ENCODE measurements around the gene SLC25A20. TPM values are rescaled to one million over a fixed set of nuclear protein-coding genes. Genes with fewer than 3 reads are reported as not detected.
"Not testable (repeated sequence)": the region's sequence is repeated elsewhere in the genome, so short reads cannot be mapped to it uniquely, and the experiment has no call there.

The SLC25A20 gene
- total RNA-seq, 1 donor from 2014 or later: 130 TPM

DNA sequence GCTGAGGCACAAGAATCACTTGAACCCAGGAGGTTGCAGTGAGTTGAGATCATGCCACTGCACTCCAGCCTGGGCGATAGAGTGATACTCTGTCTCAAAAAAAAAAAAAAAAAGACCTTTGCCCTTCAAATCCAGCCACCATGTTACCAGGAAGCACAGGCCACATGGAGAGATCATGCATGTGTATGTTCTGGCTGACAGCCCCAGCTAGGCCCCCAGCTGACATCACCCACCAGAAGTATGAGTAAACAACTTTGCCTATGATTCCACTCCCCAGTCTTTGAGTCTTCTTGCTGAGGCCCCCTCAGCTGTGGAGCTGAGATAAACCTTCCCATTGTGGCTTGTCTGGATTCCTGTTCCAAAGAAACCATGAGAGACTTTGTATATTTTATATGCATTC, 16.6 kb upstream of the SLC25A20 start:
- DNase-seq (ENCODE audit: missing footprints): no peak
- no peak for ATAC-seq
- intact Hi-C loops (cut with DNase I): loop anchor here (5.0 kb wide), 1 partner anchor 37 kb away; no protein-coding TSS in a partner anchor

DNA sequence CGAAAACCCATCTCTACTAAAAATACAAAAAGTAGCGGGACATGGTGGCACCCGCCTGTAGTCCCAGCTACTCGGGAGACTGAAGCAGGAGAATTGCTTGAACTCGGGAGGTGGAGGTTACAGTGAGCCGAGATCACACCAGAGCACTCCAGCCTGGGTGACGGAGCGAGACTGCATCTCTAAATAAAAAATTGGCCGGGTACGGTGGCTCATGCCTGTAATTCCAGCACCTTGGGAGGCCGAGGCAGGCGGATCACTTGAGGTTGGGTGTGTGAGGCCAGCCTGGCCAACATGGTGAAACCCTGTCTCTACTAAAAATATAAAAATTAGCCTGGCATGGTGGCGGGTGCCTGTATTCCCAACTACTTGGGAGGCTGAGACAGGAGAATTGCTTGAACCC, 8.3 kb upstream of the SLC25A20 start:
- DNase-seq (ENCODE audit: missing footprints); ATAC-seq; intact Hi-C loops (cut with DNase I): not testable (repeated sequence)

DNA sequence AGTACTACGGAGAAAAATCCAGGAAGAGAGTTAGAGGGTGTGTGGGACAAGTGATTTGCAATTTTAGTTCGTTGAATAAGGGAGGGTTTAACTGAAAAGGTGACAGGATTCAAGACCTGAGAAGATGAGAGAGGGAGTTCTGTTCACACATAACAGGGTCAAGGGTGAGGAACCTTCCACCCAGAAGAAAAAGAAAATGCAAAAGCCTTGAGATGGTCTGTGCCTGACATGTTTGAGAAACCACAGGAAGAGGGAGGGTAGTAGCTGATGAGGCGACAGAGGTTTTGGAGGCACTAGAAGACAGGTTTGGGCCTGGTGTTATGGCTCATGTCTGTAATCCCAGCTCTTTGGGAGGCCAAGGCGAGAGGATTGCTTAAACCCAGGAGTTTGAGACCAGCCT, 591 bp upstream of the SLC25A20 start:
- intact Hi-C loops (cut with DNase I): no loop called here
- ATAC-seq (no peak), DNase-seq (ENCODE audit: missing footprints) (no peak)

DNA sequence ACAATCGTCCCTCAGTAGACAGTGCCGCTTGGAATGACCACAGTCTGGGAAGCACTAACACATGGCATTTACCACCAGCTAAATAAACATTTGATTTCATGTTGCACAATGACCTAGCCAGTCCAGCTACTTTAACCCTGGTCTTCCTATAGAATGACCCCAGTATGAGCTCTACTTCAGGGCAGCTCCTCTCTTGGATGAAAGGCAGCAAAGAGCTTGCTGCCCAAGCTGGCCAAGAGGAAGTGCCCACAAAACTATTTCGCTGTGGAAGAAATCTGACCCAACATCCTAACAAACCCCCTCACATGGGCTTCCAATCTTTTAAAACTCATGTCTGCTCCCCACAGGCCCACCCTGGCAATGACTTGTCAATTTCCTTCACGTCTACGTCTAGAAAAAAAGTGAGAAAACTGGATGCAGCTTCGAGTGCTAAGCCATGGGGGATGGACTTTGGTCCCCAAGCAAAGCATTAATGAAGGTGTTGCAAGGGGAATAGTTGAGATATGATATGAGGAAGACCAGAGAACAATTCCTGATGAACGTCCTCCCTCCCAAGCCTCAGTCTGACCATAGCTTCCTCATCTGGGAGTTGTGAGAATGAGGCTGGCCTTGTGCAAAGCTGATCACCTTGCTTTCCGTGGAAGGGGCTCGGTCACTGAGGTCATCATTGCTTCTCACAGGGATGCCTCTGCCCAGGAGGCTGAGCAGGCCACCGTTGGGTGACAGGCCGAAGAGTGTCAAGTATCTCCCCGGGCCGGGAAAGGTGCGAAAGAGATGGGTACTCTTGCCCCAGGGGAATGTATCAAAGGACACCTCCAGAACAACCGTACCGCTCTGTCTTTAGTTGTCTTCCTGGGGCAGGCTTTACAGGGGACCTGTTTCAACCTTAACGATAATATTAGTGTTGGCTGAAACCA, 964 bp downstream of the SLC25A20 start:
- no peak for DNase-seq (ENCODE audit: missing footprints)
- ATAC-seq: peak; percentile 9
- intact Hi-C loops (cut with DNase I): loop anchor here (1.0 kb wide), 1 partner anchor 21 kb away; the partner anchor contains the start of gene ARIH2

DNA sequence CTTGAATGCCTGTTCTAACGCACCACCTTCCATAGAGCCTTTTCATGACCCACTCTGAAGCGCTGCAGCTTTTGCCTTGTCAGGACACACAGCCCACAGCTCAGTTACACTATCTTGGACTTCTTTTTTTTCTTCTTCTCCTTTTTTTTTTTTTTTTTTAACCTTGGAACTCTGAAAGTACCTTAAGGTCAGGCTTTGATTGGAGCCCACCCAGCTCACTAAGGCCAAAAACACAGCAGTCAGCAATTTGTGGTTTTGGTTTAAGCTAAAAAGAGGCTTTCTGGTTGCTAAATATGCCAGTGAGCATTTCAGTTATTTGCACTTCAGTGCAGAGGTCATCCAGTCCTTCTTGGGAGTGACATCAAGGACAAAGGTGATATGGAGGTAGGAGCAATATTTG, 1.7 kb downstream of the SLC25A20 start:
- intact Hi-C loops (cut with DNase I): no loop called here
- DNase-seq (ENCODE audit: missing footprints): no peak
- no peak for ATAC-seq

DNA sequence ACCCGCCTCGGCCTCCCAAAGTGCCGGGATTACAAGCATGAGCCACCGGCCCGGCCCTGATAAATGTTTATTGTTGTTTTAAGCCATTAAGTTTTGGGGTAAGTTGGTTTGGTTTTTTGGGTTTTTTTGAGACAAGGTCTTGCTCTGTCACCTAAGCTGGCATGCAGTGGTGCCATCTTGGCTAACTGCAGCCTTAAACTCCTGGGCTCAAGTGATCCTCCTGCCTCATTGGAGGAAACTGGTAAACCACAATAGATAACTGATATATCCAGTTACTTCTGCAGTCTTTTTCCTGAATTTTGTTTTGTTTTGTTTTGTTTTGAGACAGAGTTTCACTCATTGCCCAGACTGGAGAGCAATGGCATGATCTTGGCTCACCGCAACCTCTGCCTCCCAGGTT, 4.2 kb downstream of the SLC25A20 start:
- ATAC-seq (no peak), DNase-seq (ENCODE audit: missing footprints) (no peak)

DNA sequence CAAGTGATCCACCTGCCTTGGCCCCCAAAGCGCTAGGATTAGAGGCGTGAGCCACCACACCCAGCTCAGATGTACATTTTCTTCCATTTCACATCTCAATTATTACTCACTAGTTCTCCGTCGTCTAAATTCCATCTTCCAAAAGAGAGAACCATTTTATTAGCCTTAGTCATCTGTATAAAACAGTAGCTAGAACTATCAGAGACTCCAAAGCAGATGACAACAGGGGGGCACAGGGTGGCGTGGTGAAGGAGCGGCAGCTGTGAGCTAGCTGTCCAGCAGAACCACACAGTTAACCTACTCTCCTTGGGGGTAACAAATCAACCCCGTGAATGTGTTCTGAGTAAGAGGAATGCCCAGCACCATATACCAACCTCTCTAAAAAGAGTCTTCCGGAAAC, 7.1 kb downstream of the SLC25A20 start:
- ATAC-seq (no peak), DNase-seq (ENCODE audit: missing footprints) (no peak)
- intact Hi-C loops (cut with DNase I): no loop called here

More for the DNA sequence above, 4.2 kb downstream of the SLC25A20 start:
- intact Hi-C loops (cut with DNase I): no loop called here

DNA sequence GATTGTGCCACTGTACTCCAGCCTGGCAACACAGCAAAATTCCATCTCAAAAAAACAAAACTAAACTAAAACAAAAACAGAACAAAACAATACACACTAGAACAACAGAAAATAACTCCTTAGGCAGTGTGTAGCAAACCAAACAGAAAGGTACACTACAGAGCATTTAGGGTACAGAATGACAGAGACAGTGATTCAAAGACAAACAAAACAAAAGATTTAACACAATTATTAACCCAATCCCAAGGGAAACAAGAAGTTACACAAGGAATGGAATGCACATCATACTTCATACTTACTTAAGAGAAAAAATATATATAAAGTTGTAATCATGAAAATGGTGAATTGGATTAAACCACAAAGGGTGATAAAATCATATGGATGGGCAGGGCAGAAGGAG, 12.9 kb downstream of the SLC25A20 start:
- no peak for ATAC-seq
- no peak for DNase-seq (ENCODE audit: missing footprints)
- intact Hi-C loops (cut with DNase I): no loop called here

DNA sequence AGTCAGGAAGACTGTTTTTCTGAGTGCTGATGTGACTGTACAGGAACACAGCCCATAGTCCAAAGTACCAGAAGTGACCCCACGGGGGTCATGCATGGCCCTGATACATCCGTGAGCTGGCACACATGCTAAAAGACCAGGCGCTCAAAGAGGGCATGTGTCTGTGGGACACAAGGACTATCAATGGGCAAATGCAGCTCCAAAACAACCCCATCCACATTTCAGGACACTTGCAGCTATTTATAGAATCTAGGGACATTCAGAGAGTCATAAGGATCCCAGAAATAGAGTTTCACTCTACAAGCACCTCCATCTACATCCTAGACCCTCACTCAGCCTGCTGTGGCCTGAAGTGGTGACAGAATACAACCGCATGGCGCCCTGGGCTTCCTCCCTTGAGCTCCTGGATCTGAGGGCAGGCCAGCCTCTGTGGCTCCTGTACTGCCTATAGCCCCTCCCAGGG, 17.0 kb downstream of the SLC25A20 start:
- intact Hi-C loops (cut with DNase I): no loop called here
- DNase-seq (ENCODE audit: missing footprints) (no peak), ATAC-seq (peak; percentile 64)

DNA sequence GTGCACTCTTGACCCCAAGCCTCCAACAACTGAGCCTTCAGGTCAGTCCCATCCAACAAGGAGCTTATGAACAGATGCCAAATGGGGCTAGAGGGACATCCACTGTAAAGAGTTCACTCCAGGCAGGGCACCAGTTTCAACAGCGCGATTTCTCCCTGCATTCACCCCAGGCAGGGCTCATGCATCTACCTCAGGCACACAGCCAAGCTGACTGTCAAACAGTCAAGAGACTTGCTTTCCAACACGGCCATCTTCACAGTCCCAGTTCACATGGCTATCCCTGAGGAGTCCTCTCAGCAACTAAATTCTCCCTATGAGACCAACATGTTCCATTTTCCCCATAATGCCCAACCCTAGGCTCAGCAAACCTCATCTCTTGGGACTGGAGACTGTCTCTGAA, 17.7 kb downstream of the SLC25A20 start:
- DNase-seq (ENCODE audit: missing footprints) (no peak), ATAC-seq (peak; percentile 67)
- intact Hi-C loops (cut with DNase I): no loop called here

DNA sequence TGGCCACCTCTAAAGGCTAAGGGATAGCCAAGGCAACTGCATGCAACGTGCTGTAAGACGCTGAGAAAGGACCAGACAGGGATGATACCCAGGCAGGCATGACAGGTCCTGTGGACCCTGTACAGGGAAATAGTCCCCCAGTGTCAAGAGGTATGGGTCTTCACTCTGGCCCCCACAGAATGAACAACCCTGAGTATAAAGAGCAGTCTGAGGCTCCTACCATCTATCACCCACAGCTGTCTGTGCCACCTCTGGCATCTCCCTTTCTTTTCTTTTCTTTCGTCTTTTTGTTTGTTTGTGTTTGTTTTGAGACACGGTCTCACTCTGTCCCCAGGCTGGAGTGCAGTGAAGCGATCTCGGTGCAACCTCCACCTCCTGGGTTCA, 18.7 kb downstream of the SLC25A20 start:
- ATAC-seq (no peak), DNase-seq (ENCODE audit: missing footprints) (no peak)
- intact Hi-C loops (cut with DNase I): no loop called here

DNA sequence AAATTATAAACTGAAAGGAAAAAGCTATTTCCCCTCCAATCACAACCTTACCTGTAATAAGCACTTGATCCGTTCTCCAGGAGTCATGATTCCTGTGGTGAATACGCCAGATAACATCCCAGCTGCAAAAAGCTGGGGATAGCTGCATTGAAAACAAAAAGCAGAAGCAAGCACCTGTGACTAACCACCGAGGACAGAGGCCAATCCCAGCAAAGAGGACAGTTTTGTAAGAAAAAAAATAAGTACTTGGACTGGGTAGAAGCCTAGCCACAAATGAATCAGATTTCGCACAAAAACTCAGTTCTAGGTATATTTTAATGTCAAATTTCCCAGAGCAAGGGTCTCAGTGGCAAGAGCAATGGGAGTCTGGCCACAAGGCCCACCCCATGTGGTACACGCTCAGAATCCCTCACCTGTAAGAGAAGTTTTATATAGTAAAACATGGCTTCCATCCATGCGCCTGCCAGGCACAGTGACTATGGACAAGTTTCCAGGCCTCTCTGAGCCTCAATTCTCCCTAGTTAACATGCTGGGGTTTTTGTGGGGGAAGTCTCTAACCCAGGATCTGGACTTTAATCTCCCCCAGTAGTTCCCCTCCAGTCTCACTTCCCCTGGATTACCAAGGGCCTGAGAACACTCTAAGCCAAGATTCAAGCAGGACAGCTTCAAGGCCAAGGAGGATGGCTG, 19.2 kb downstream of the SLC25A20 start:
- ATAC-seq (no peak), DNase-seq (ENCODE audit: missing footprints) (no peak)
- intact Hi-C loops (cut with DNase I): no loop called here

DNA sequence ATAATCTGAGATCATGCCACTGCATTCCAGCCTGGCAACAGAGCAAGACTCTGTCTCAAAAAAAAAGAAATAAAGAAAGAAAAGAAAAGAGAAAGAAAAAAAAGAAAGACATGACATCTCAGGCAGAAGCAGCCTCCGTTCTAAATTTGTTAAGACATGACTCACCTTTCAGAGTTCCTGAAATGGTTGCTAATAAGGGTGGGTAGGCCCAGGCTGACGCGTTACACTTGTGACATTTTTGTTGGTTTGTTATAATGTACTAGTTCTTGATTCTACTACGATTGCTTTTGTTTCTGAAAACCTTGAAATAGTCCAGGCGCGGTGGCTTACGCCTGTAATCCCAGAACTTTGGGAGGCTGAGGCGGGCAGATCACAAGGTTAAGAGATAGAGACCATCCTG, 21.0 kb downstream of the SLC25A20 start:
- ATAC-seq (no peak), DNase-seq (ENCODE audit: missing footprints) (no peak)
- intact Hi-C loops (cut with DNase I): no loop called here

DNA sequence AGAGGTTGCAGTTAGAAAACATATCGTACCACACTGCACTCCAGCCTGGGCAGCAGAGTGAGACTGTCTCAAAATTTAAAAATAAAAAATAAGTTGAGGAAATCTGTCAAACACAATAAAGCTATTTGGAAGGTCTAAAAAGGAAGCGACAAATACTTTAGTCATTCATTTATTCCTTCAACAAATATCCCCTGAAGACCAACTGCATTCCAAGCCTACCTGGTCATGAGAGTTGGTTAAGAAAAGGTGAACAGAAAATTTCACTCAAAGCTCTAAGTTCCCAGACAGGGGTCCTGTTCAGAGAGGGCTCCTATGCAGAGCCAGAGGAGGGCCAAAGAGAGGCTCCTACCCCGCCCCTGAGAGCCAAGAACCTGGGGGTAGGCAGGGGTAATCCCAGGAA, 35.6 kb downstream of the SLC25A20 start:
- intact Hi-C loops (cut with DNase I): no loop called here
- DNase-seq (ENCODE audit: missing footprints) (no peak), ATAC-seq (no peak)

DNA sequence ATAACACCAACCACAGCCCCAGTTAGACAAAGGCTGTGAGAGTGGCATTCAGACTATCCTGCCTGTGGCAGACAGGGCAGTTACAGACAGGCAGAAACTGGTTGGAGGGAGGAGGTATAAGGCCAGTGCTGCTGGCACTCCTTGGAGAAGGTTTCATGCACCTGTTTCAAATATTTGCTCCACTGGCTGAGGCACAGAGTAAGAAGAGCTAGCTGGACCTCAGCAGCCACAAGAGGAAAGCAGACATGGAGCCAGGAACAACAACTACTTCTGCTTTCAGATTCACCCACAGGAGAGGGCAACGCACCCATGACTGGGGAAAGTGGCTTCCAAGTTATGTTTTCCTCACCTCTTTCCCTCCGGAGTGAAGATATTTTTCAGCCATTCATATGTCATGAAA, 39.5 kb downstream of the SLC25A20 start:
- ATAC-seq (no peak), DNase-seq (ENCODE audit: missing footprints) (no peak)
- intact Hi-C loops (cut with DNase I): no loop called here

DNA sequence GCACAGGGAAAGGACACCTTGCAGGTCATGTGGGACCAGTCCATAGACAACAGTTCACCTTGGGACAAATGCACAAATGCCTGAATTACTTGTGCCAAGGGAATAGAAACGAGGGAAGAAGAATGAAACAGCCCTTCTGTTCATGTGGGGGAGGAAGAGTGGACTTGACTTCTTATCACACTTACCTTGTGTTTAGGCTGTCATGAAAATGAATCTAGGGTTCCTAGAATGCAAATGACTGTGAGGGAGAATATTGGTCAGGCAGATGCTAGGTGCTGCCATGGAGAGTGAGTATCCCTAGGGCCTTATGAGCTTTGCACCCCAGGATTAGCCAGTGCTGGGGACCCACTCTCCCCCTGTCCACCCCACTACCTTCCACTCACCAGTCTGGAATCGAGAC, 40.0 kb downstream of the SLC25A20 start:
- intact Hi-C loops (cut with DNase I): no loop called here
- ATAC-seq: no peak
- no peak for DNase-seq (ENCODE audit: missing footprints)

DNA sequence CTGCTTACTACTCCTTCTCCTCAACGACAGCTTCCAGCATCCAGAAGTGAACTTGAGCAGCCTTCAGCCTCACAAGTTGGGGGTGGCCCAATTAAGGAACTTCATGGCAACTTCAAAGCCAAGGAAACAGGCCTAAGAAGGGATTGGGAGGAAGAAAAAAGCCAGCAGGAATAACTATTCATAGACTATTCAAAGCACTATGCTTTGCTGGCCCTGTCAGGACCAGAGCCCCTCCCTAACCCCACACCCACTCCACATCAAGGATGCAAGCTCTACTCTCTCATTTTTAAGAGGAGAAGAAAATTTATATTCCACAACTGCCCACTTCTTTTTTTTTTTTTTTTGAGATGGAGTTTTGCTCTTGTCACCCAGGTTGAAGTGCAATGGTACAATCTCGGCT, 41.0 kb downstream of the SLC25A20 start:
- intact Hi-C loops (cut with DNase I): no loop called here
- ATAC-seq (no peak), DNase-seq (ENCODE audit: missing footprints) (no peak)

DNA sequence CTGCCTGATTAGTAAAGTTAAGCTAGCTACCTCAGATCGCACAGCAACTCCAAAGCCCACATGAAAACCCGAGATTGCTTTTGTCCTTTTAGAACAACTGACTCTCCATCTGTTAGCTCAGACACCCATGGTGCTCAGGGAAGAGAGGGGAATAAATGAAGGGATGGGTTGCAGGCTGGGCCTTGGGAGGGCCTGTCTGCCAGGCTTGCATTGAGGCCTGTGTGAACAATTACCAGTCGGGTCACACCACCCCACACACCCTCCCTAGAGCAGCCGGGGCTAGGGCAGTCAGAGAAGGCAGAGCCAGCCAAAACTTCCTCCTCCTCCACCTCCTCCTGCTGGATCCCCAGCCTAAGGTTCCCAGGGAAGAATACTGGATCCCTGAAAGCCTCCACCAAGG, 42.2 kb downstream of the SLC25A20 start:
- no peak for ATAC-seq
- intact Hi-C loops (cut with DNase I): no loop called here
- no peak for DNase-seq (ENCODE audit: missing footprints)

DNA sequence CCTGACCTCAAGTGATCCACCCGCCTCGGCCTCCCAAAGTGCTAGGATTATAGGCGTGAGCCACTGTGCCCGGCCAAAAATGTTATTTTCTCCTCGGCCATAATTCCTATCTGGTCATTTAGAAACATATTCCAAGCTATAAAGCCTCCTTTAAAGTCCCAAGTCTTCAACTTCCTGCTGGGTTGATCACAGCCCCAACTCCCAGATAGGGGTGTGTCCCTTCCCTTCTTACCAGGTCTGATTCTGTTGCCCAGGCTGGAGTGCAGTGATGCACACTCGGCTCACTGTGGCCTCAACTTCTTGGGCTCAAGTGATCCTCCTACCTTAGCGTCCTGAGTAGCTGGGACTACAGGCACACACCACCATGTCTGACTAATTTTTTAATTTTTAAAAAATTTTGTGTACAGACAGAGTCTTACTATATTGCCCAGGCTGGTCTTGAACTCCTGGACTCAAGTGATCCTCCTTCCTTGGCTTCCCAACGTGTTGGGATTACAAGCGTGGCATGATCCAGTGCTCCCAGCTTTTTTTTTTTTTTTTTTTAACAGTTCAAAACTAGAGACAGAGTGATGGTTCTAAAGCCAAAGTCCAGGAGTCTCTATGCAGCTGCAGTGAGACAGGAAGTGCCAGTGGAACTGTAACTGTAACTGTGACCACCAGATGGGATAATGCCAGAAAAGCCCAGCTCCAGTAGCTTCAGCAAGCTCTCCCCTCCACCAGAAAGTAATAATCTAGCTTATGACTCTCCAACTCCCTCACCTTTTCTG, 42.8 kb downstream of the SLC25A20 start:
- intact Hi-C loops (cut with DNase I): no loop called here
- ATAC-seq: no peak
- no peak for DNase-seq (ENCODE audit: missing footprints)

Measured in Right ventricle myocardium inferior (tissue), 1 donor.